A549 treated with Mapracorat at 1 μM for 4 hours (cell line): ENCODE measurements around the gene GUCA2B. TPM values are rescaled to one million over a fixed set of nuclear protein-coding genes. Genes with fewer than 3 reads are reported as not detected.

ENCODE experiments used
- total RNA-seq: library from RNA; stranded (reverse); fragments of 200-300 nt; extraction: Qiagen RNA extraction; gene quantifications from 5 replicates; pipeline ENCODE4 v1.2.3, GENCODE V29; 2022

The GUCA2B gene
- total RNA-seq = 0.46 TPM in 1 of 5 replicates, not detected in the others

DNA sequence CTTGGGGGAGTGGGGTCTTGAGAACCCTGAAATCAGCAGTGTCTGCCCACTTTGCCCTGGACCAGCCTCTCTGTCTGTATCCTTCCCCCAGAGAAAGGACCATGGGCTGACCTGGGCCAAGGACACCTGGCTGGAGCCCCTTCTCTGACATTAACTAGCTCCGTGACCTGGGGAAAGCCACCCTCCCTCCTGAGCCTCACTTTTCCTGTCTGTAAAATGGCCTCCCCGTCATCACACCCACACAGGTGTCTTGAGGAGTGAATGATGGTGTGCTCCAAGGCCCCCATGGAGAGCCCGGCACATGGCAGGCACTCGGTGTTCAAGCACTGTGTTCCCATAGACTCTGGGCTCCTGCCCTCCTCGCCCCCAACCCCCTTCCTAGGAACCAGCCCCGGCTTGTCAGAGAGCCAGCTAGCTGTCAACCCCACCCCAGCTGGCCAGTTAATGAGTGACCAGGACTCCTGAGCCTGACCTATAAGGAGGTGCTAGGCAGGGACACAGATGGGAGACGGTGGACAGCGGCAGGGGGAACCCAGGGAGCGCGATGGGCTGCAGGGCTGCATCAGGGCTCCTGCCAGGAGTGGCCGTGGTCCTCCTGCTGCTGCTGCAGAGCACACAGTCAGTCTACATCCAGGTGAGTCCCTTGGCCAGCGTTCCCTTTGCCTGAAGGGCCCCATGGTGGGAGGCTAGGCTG lies at the start of gene GUCA2B:
GUCA2B (plus strand) TSS at position 504 of the 694 bp plus-strand sequence; CDS start at position 545, 41 bp downstream.

DNA sequence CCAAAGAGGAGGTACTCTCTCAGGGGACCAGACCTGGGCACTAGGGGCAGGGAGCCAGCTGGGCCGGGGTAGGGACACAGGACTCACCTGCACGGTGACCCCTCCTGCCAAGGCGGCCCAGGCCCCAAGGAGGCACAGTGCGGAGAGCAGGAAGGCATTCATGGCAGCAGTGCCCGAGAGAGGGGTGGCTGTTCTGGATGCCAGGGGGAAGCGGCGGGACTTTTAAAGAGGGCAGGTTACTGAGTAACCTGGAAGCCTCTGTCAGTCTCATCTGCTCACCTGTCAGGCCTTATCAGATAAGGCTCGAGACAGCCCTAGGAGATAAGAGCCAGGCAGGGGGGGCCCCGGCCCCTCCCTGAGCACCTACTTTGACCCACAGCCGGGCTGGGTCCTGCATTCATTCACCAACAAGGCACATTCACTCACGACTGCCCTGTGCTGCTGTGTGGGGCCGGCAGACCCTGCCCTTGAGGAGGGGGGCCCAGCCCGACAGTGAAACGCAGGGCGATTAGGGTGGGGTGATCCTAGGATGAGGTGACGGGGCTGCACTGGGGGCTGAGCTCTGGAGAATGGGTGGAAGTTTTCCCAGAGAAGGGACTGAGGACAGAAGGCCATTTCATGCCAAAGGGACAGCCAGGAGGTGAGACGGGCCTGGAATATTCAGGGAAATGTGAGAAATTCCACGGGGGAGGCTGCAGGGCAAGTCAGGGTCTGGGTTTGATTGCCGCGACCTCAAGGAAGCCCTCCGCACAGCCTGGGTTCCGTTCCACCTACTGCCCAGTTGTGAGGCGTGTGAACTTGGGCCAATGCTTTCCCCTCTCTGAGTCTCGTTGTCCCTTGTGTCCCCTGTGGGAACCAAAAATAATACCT lies 11.6 kb downstream of the GUCA2B start, which contains the start of gene GUCA2A:
GUCA2A (minus strand) TSS at position 195 of the 870 bp plus-strand sequence; CDS start at position 162, 33 bp downstream.

Other genes starting within 250 kb of the GUCA2B start
- gene HIVEP3, start 234.5 kb upstream of the GUCA2B start, total RNA-seq = 2.8 to 3.7 TPM (median 3.1 TPM) in 5 replicates
- not detected in 5 replicates for gene GUCA2A, start 11.3 kb downstream of the GUCA2B start, total RNA-seq
- gene FOXJ3, start 181.8 kb downstream of the GUCA2B start, total RNA-seq = 15.5 to 20.0 TPM (median 17.8 TPM) in 5 replicates
- 0.39 to 1.3 TPM (median 1.1 TPM) in 5 replicates for gene RIMKLA, start 227.4 kb downstream of the GUCA2B start, total RNA-seq